COLO668 (cell line): Measurements from ENCODE around the gene KCNQ4.

Source experiments
- DNase-seq: peaks from one replicate; lab custom pipeline; 2025; ENCODE audit not compliant: unreplicated experiment; lab: John Stamatoyannopoulos, UW

Gene KCNQ4

GRCh38 chr1:40754201-40754600 lies 29.4 kb upstream of the KCNQ4 start:
- no peak for DNase-seq

GRCh38 chr1:40755067-40755466 lies 28.5 kb upstream of the KCNQ4 start:
- DNase-seq: no peak

GRCh38 chr1:40756523-40756922 lies 27.1 kb upstream of the KCNQ4 start:
- DNase-seq: no peak

- DNase-seq: no peak
Measured at GRCh38 chr1:40757084-40757483, 26.5 kb upstream of the KCNQ4 start.

GRCh38 chr1:40758004-40758403 lies 25.6 kb upstream of the KCNQ4 start:
- no peak for DNase-seq

- no peak for DNase-seq
Measured at GRCh38 chr1:40758578-40759343, 24.8 kb upstream of the KCNQ4 start.

GRCh38 chr1:40760984-40761383 lies 22.6 kb upstream of the KCNQ4 start:
- DNase-seq: no peak

- no peak for DNase-seq
Measured at GRCh38 chr1:40762144-40762923, 21.3 kb upstream of the KCNQ4 start.

GRCh38 chr1:40763742-40764532 lies 19.6 kb upstream of the KCNQ4 start:
- DNase-seq: no peak

- DNase-seq: no peak
Measured at GRCh38 chr1:40764981-40765380, 18.6 kb upstream of the KCNQ4 start.

GRCh38 chr1:40766017-40766416 lies 17.6 kb upstream of the KCNQ4 start:
- no peak for DNase-seq

GRCh38 chr1:40766560-40766959 lies 17.0 kb upstream of the KCNQ4 start:
- DNase-seq: no peak

- DNase-seq: no peak
Measured at GRCh38 chr1:40768146-40768990, 15.2 kb upstream of the KCNQ4 start.

- DNase-seq: no peak
Measured at GRCh38 chr1:40769815-40770214, 13.8 kb upstream of the KCNQ4 start.

- no peak for DNase-seq
Measured at GRCh38 chr1:40770296-40771070, 13.1 kb upstream of the KCNQ4 start.

GRCh38 chr1:40772146-40772955 lies 11.2 kb upstream of the KCNQ4 start:
- no peak for DNase-seq

- DNase-seq: no peak
Measured at GRCh38 chr1:40773748-40774265, 9.8 kb upstream of the KCNQ4 start.

GRCh38 chr1:40774266-40774998 lies 9.2 kb upstream of the KCNQ4 start:
- peak; percentile 66 for DNase-seq
